NCI-H2196 treated with DMSO at 0.1 percent for 48 hours (cell line): ENCODE measurements around the gene PTPRQ.
"Not testable (repeated sequence)": the region's sequence is repeated elsewhere in the genome, so short reads cannot be mapped to it uniquely, and the experiment has no call there.

Source experiments
- DNase-seq: peaks from one replicate; lab custom pipeline; 2025; ENCODE audit not compliant: unreplicated experiment; lab: John Stamatoyannopoulos, UW

PTPRQ gene

DNA sequence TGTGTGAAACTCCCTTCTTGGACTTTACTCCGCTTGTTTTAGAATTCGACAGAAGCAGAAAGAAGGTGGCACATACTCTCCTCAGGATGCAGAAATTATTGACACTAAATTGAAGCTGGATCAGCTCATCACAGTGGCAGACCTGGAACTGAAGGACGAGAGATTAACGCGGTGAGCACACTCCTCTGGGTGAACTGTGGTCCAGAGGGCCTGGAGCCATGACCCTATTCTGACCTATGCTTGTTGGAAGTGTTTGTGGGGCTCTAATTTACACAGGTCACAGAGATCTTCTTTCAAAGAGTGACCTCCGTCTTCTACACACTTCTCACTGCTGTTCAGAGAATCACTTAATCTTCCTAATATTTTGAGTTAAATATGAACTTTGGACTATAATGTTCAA, 190.9 kb downstream of the PTPRQ start:
- no peak for DNase-seq

- DNase-seq, result no peak
Measured at GRCh38 chr12:80636832-80637231, 192.8 kb downstream of the PTPRQ start.

DNA sequence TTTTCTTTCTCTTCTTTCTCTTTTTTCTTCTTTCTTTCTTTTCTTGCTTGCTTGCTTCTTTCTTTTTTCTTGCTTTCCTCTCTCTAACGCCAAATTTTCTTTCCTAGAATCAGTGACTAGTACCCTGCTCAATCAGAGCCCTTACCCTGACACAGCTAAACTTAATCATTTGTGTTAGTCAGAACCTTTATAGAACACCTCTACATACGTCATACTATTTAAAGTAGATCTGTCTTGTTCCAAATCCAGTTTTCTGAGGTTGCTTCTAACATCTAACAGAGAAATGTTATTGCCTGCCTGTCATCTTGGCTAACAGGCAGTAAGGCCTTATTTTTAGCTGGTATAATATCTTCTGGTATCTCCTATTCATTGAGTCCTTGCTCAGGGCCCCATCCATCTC, 197.9 kb downstream of the PTPRQ start:
- no peak for DNase-seq

DNA sequence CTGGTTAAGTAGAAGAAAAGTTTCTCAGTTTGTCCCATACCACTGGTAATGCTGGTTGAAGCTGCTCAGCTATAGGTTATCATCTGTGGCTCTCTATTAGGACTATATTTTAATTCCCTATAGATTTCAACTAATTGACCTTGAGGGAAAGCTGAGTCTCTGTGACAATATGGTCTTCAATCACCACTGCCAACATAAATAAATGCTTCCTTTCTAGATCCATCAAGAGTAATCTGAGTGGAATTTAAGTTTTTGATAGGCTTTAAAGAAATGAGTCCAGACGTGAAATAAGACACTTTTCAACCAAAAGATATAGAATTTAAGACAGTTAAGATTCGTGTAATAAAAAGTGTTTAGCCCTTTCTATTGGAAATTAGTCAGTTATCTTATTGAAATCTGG, 199.9 kb downstream of the PTPRQ start:
- DNase-seq, result no peak

- DNase-seq, result no peak
Measured at GRCh38 chr12:80648881-80649280, 204.8 kb downstream of the PTPRQ start.

- DNase-seq, result no peak
Measured at GRCh38 chr12:80655751-80656150, 211.7 kb downstream of the PTPRQ start.

GRCh38 chr12:80659512-80660063, 215.6 kb downstream of the PTPRQ start:
- no peak for DNase-seq

- no peak for DNase-seq
Measured at GRCh38 chr12:80662586-80662985, 218.6 kb downstream of the PTPRQ start.

DNA sequence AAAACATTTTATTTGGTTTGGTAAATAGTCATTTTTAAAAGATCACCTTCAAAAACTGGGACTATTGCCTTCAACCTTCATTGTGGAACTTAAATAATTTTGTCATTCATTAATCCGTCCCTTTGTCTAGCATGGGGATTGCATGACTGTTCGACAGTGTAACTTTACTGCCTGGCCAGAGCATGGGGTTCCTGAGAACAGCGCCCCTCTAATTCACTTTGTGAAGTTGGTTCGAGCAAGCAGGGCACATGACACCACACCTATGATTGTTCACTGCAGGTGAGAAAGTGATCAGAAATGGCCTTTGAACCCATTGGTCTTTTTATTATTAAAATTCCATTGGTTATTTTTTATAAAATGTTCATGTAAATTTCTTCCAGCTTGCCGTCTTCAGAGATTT, 226.2 kb downstream of the PTPRQ start:
- DNase-seq, result no peak

- not testable (repeated sequence) for DNase-seq
Measured at GRCh38 chr12:80676042-80676636, 232.1 kb downstream of the PTPRQ start.

- DNase-seq, result no peak
Measured at GRCh38 chr12:80676856-80677255, 232.8 kb downstream of the PTPRQ start.

DNA sequence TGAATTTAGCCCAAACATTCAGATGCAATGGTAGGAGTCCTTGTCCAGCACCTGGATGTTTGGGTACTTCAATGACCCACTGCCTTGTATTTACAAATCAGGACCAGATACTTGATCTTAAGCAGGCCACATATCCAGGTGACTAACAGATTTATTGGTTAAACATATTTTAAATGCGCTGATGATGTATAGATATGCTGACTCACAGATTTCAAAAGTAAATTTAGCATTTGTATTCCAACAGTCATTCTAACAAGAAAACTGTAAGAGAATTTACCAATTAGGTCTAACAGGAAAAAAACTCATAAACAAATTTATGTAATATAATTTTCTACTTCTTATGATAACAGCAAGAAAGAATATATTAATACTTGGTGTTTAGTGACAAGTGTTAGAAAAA, 234.0 kb downstream of the PTPRQ start:
- DNase-seq, result no peak

GRCh38 chr12:80679346-80680131, 235.5 kb downstream of the PTPRQ start:
- DNase-seq, result no peak

- DNase-seq, result no peak
Measured at GRCh38 chr12:80681287-80681686, 237.3 kb downstream of the PTPRQ start.

GRCh38 chr12:80681786-80682185, 237.8 kb downstream of the PTPRQ start:
- DNase-seq, result no peak

- no peak for DNase-seq
Measured at GRCh38 chr12:80684077-80684495, 240.1 kb downstream of the PTPRQ start.

- DNase-seq, result no peak
Measured at GRCh38 chr12:80690090-80690489, 246.1 kb downstream of the PTPRQ start.

DNA sequence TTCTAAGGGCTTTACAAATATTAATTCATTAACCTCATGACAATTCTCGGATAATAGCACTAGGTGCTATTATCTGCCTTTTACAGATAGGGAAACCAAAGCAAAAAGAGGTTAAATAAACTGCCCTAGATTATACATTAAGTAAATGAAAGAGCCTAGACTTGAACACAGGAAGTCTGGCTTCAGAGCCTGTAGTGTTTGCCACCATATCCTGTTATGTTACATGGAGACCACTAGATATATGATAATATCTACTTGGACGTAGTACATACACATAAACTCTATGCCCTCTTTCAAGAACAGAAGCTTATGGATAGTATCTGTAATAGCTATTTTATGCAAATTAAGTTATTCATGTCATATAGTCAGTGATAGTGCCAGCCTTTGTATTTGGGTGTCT, 246.5 kb downstream of the PTPRQ start:
- DNase-seq, result no peak

GRCh38 chr12:80692114-80692513, 248.1 kb downstream of the PTPRQ start:
- no peak for DNase-seq

- no peak for DNase-seq
Measured at GRCh38 chr12:80697270-80697887, 253.3 kb downstream of the PTPRQ start.

DNA sequence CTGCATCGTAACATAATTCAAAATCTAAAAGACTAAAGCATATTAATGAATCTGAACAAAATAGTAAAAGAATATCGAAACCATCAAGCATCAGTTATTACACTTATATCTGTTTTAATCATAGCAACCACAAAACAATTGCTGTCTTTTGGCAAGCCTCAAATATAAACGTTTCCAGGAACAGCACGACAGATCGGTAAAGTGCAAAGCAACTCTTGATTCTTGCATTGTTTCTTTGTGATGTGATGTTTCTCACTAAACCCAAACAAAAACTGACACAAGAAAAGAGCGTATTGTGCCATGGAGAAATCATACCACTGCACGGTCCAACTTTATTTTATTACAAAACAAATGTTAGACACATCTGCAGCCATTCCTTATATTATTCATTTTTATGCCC, 254.2 kb downstream of the PTPRQ start:
- DNase-seq, result no peak
